ENCODE results near the gene PRKAB1. TPM values are rescaled to one million over a fixed set of nuclear protein-coding genes. Genes with fewer than 3 reads are reported as not detected.

PRKAB1 gene, protein sequence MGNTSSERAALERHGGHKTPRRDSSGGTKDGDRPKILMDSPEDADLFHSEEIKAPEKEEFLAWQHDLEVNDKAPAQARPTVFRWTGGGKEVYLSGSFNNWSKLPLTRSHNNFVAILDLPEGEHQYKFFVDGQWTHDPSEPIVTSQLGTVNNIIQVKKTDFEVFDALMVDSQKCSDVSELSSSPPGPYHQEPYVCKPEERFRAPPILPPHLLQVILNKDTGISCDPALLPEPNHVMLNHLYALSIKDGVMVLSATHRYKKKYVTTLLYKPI
- 21.2 and 22.8 TPM in 2 replicates for total RNA-seq

DNA sequence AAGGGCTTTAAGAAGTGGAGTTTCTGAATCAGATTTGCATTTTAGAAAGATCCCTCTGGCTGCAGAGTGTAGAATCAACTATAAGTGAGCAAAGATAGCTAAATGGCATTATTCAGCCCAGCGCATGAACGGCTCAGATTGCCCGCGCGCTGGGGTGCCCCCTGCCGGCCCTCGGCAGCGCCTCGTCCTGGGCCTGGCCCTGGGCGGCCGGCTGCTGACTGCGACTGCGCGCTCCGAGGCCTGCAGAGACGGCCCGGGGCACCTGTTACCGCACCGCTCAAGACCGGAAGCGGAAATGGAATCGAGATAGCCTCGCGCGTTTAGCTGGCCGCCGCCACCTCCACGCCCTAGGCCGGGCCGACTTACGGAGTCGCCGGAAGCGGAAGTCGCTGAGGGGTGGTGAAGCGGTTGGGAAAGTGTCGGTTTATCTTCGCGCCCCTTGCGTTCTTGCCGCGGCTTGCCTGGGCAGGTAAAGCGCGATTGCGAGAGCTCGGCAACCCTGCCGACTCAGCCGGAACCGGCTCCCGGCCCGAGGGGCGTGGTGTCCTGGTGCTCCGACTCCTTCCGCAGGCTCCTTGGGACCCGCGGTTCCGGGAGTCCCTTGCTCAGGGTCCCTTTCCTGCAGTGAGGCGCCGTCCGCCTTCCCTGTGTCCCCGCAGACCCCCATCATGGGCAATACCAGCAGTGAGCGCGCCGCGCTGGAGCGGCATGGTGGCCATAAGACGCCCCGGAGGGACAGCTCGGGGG, at the start of gene PRKAB1:
Gene PRKAB1 (plus strand): TSS at position 557 of the 747 bp plus-strand sequence. CDS start 112 bp downstream, at position 669.

Small RNA genes within 50 kb of the gene (small RNA-seq; reads per million reads assigned to genes)
- not detected for gene RN7SKP197

Other genes starting within 250 kb of the PRKAB1 start
- gene TMEM233, start 74.4 kb upstream of the PRKAB1 start, total RNA-seq = under 0.01 and 1.6 TPM in 2 replicates
- gene CIT, start 209.2 kb downstream of the PRKAB1 start, total RNA-seq = 11.8 and 23.0 TPM in 2 replicates

Measured in vein endothelial cell (primary cell).